H9 (cell line): ENCODE data around the gene DOCK2. TPM values are rescaled to one million over a fixed set of nuclear protein-coding genes. Genes with fewer than 3 reads are reported as not detected.

ENCODE experiments used
- DNase-seq: peaks from one replicate; pipeline ENCODE4 v3.0.0-alpha.2; 2017
- H2AFZ ChIP-seq: one replicate; pipeline ENCODE4 v1.6.1; 2013; ENCODE audit warnings: mild to moderate bottlenecking, low read length, control low read depth, moderate library complexity
- H2AK5ac ChIP-seq: 2 replicates; pipeline ENCODE4 v1.6.1; 2013; ENCODE audit warnings: low read length, control low read depth, mixed read lengths; ENCODE audit not compliant: insufficient read length
- H2BK120ac ChIP-seq: one replicate; pipeline ENCODE4 v1.6.1; 2013; ENCODE audit warnings: low read depth, mild to moderate bottlenecking, low read length, control low read depth, inconsistent platforms; ENCODE audit not compliant: poor library complexity, severe bottlenecking
- H2BK12ac ChIP-seq: 2 replicates; pipeline ENCODE4 v1.6.1; 2013; ENCODE audit warnings: low read length, control low read depth, mixed read lengths, low read depth; ENCODE audit not compliant: insufficient read length
- H2BK15ac ChIP-seq: 2 replicates; pipeline ENCODE4 v1.6.1; 2013; ENCODE audit warnings: low read depth, low read length, control low read depth
- H2BK20ac ChIP-seq: one replicate; pipeline ENCODE4 v1.6.1; 2013; ENCODE audit warnings: low read depth, mild to moderate bottlenecking, low read length, control low read depth, inconsistent platforms; ENCODE audit not compliant: poor library complexity, severe bottlenecking
- H2BK5ac ChIP-seq: 2 replicates; pipeline ENCODE4 v1.6.1; 2013; ENCODE audit warnings: low read length, control low read depth, mixed read lengths; ENCODE audit not compliant: insufficient read length
- H3K14ac ChIP-seq: 2 replicates; pipeline ENCODE4 v1.6.1; 2013; ENCODE audit warnings: low read length, control low read depth; ENCODE audit not compliant: insufficient read depth
- H3K18ac ChIP-seq: 2 replicates; pipeline ENCODE4 v1.6.1; 2013; ENCODE audit warnings: low read depth, mild to moderate bottlenecking, mixed read lengths, low read length, control low read depth; ENCODE audit not compliant: insufficient read length
- H3K23ac ChIP-seq: 2 replicates; pipeline ENCODE4 v1.6.1; 2013; ENCODE audit warnings: low read length, control low read depth, mixed read lengths, low read depth; ENCODE audit not compliant: insufficient read length
- H3K23me2 ChIP-seq: 2 replicates; pipeline ENCODE4 v1.6.1; 2013; ENCODE audit warnings: low read depth, mild to moderate bottlenecking, mixed read lengths, low read length, control low read depth; ENCODE audit not compliant: insufficient read length, poor library complexity, severe bottlenecking
- H3K27ac ChIP-seq: 2 replicates; pipeline ENCODE4 v1.5.1; 2013; ENCODE audit warnings: low read length, control low read depth, mixed read lengths, low read depth; ENCODE audit not compliant: insufficient read length
- H3K27me3 ChIP-seq: 2 replicates; pipeline ENCODE4 v1.6.1; 2013; ENCODE audit warnings: low read length, control low read depth, inconsistent platforms; ENCODE audit not compliant: insufficient read depth
- H3K4ac ChIP-seq: 2 replicates; pipeline ENCODE4 v1.6.1; 2013; ENCODE audit warnings: low read depth, mild to moderate bottlenecking, control low read depth, inconsistent platforms, low read length, moderate library complexity
- H3K4me1 ChIP-seq: 2 replicates; pipeline ENCODE4 v1.6.1; 2013; ENCODE audit warnings: low read length, control low read depth, inconsistent platforms; ENCODE audit not compliant: insufficient read depth
- H3K4me2 ChIP-seq: 2 replicates; pipeline ENCODE4 v1.6.1; 2013; ENCODE audit warnings: low read length, control low read depth, mixed read lengths; ENCODE audit not compliant: insufficient read length, insufficient read depth
- H3K56ac ChIP-seq: 2 replicates; pipeline ENCODE4 v1.6.1; 2013; ENCODE audit warnings: low read depth, mild to moderate bottlenecking, mixed read lengths, low read length, control low read depth; ENCODE audit not compliant: insufficient read length
- H3K79me1 ChIP-seq: 2 replicates; pipeline ENCODE4 v1.6.1; 2013; ENCODE audit warnings: low read depth, mild to moderate bottlenecking, moderate library complexity, low read length, control low read depth, inconsistent platforms; ENCODE audit not compliant: insufficient read depth, poor library complexity, severe bottlenecking
- H3K79me2 ChIP-seq: 2 replicates; pipeline ENCODE4 v1.6.1; 2013; ENCODE audit warnings: low read length, control low read depth, inconsistent platforms; ENCODE audit not compliant: insufficient read depth
- H3K9ac ChIP-seq: 2 replicates; pipeline ENCODE4 v1.6.1; 2013; ENCODE audit warnings: low read length, control low read depth, mixed read lengths; ENCODE audit not compliant: insufficient read length; ENCODE audit errors: extremely low read depth
- H3K9me3 ChIP-seq: one replicate; pipeline ENCODE4 v1.6.1; 2013; ENCODE audit warnings: low read depth, low read length, inconsistent platforms; ENCODE audit not compliant: control insufficient read depth
- H3T11ph ChIP-seq: one replicate; pipeline ENCODE4 v1.6.1; 2013; ENCODE audit warnings: mild to moderate bottlenecking, low read length, control low read depth, inconsistent platforms
- H4K20me1 ChIP-seq: one replicate; pipeline ENCODE4 v1.6.1; 2013; ENCODE audit not compliant: control insufficient read depth, insufficient read length, insufficient read depth
- H4K5ac ChIP-seq: 2 replicates; pipeline ENCODE4 v1.6.1; 2013; ENCODE audit warnings: low read depth, mild to moderate bottlenecking, mixed read lengths, low read length, control low read depth; ENCODE audit not compliant: insufficient read length
- H4K8ac ChIP-seq: replicated peaks from 2 replicates; pipeline ENCODE4 v1.6.1; 2013; ENCODE audit warnings: low read length, control low read depth, mixed read lengths, low read depth; ENCODE audit not compliant: insufficient read length
- H4K91ac ChIP-seq: 2 replicates; pipeline ENCODE4 v1.6.1; 2013; ENCODE audit warnings: low read depth, mild to moderate bottlenecking, moderate library complexity, mixed read lengths, low read length, control low read depth; ENCODE audit not compliant: insufficient read length
- H3K27ac Mint-ChIP-seq, 3 experiments: 2 replicates in 2 of 3; 3 replicates in 1 of 3; pipeline ENCODE4 v1.8.0; 2020 to 2021; ENCODE audit warnings: mixed read lengths in 3 of 3, mild to moderate bottlenecking in 1 of 3, moderate library complexity in 1 of 3
- H3K27me3 Mint-ChIP-seq: 2 replicates; pipeline ENCODE4 v1.8.0; 2021; ENCODE audit warnings: low read depth, mild to moderate bottlenecking, moderate library complexity, mixed read lengths
- H3K36me3 Mint-ChIP-seq, 3 experiments: 2 replicates in 2 of 3; 3 replicates in 1 of 3; pipeline ENCODE4 v1.8.0; 2020 to 2021; ENCODE audit warnings: low read depth in 3 of 3, mixed read lengths in 3 of 3; ENCODE audit not compliant: insufficient read depth in 1 of 3
- H3K4me1 Mint-ChIP-seq, 2 experiments: 2 replicates each; pipeline ENCODE4 v1.8.0; 2020; ENCODE audit warnings: mixed read lengths in 2 of 2
- H3K4me3 Mint-ChIP-seq, 2 experiments: 2 replicates in 1 of 2; 3 replicates in 1 of 2; pipeline ENCODE4 v1.8.0; 2020 to 2021; ENCODE audit warnings: mild to moderate bottlenecking in 2 of 2, mixed read lengths in 2 of 2, moderate library complexity in 1 of 2
- H3K9me3 Mint-ChIP-seq, 2 experiments: 2 replicates in 1 of 2; 3 replicates in 1 of 2; pipeline ENCODE4 v1.8.0; 2020; ENCODE audit warnings: mild to moderate bottlenecking in 2 of 2, mixed read lengths in 2 of 2, moderate library complexity in 1 of 2
- CTCF ChIP-seq: fragments of 200-600 bp; sonication (generic); conservative IDR thresholded peaks from 3 replicates; pipeline ENCODE4 v1.8.0; 2021; ENCODE audit warnings: antibody characterized with exemption, mild to moderate bottlenecking
- WGBS: extraction: QIAGEN DNeasy Blood & Tissue Kit; methylation state at CpG from one replicate; pipeline ENCODE4 v1.1.7; 2013; ENCODE audit warnings: missing lambda C conversion rate, low lambda C conversion rate, mixed read lengths; ENCODE audit not compliant: insufficient read length; ENCODE audit errors: extremely low coverage; 5-methylcytosine and 5-hydroxymethylcytosine counted together
- total RNA-seq: library from RNA; stranded (reverse); gene quantifications from 2 replicates; pipeline ENCODE4 v1.2.1, GENCODE V29; 2021

Gene DOCK2
- total RNA-seq, 1 experiment from 2014 or later, result 7.8 TPM

GRCh38 chr5:170077526-170077925 is 440.5 kb downstream of the DOCK2 start:
- Mint-ChIP-seq H3K4me1 (peaks cover 0 to 4% of the 10 kb centered on the region in 2 experiments; a peak in 1 of 4 replicates), H3K4me3 (no peak overlapping the region), H3K27ac (no peak overlapping the region; a peak in 1 of 7 replicates), H3K27me3 (peaks cover 7% of the 10 kb centered on the region), H3K36me3 (no peaks in the 10 kb centered on the region), H3K9me3 (no peaks in the 10 kb centered on the region)
- Histone ChIP-seq H4K8ac (no peak overlapping the region), H4K5ac (no peak overlapping the region), H3K23ac (no peak overlapping the region), H4K91ac (no peak overlapping the region), H3K4ac (no peak overlapping the region), H2BK15ac (no peak overlapping the region), H3K4me1 (no peaks in the 10 kb centered on the region), H3K9ac (no peak overlapping the region), H3K79me2 (no peaks in the 10 kb centered on the region), H3K27ac (no peak overlapping the region), H3K18ac (no peak overlapping the region), H3K27me3 (no peaks in the 10 kb centered on the region), H3K9me3 (no peaks in the 10 kb centered on the region), H3K4me2 (no peak overlapping the region), H3K56ac (no peak overlapping the region), H2AK5ac (no peak overlapping the region), H2BK120ac (no peak overlapping the region), H3K14ac (no peak overlapping the region), H2BK20ac (no peak overlapping the region), H4K20me1 (no peaks in the 10 kb centered on the region), H2BK12ac (no peak overlapping the region), H2AFZ (no peak overlapping the region), H2BK5ac (no peak overlapping the region), H3T11ph (no peak overlapping the region), H3K79me1 (no peaks in the 10 kb centered on the region), H3K23me2 (no peaks in the 10 kb centered on the region)
- no peak for DNase-seq
- no CpG with 5 or more reads among the region's 5 CpGs for WGBS
- no peak for TF ChIP-seq CTCF
